Vagina (tissue), 2 donors: ENCODE results near the gene NUB1. TPM values are rescaled to one million over a fixed set of nuclear protein-coding genes. Genes with fewer than 3 reads are reported as not detected.

Experiments
- DNase-seq, 2 donors: peaks; one replicate each; pipeline ENCODE4 v3.0.0-alpha.2; 2017; ENCODE audit errors: extremely low spot score in 2 of 2
- H3K27ac ChIP-seq: fragments of 200-600 bp; sonication (generic); one replicate; pipeline ENCODE4 v1.5.1; 2019
- H3K27me3 ChIP-seq: fragments of 200-600 bp; sonication (generic); one replicate; pipeline ENCODE4 v1.5.1; 2019
- H3K36me3 ChIP-seq, 2 donors: fragments of 200-600 bp; sonication (generic); one replicate each; pipeline ENCODE4 v1.5.1; 2017 to 2019
- H3K4me1 ChIP-seq: fragments of 200-600 bp; sonication (generic); one replicate; pipeline ENCODE4 v1.5.1; 2019
- H3K4me3 ChIP-seq, 2 donors: fragments of 200-600 bp; sonication (generic); 1 replicate in 1 of 2; 2 replicates in 1 of 2; pipeline ENCODE4 v1.5.1; 2016 to 2019
- H3K9me3 ChIP-seq: fragments of 200-600 bp; sonication (generic); one replicate; pipeline ENCODE4 v1.5.1; 2019
- CTCF ChIP-seq, 3 experiments: fragments of 450-650 bp in 2 of 3; fragments of 200-600 bp in 1 of 3; sonication (generic) in 1 of 3; IDR thresholded peaks; one replicate each; pipeline ENCODE4 v1.5.1; 2017 to 2019; ENCODE audit warnings: antibody characterized with exemption in 3 of 3, mild to moderate bottlenecking in 2 of 3, moderate library complexity in 2 of 3
- POLR2A ChIP-seq, 2 donors: fragments of 450-650 bp; IDR thresholded peaks; one replicate each; pipeline ENCODE4 v1.6.1; 2017; ENCODE audit warnings: antibody characterized with exemption in 2 of 2, mild to moderate bottlenecking in 2 of 2, moderate library complexity in 2 of 2
- POLR2AphosphoS5 ChIP-seq, 2 donors: sonication (generic); formaldehyde crosslinking; IDR thresholded peaks; one replicate each; pipeline ENCODE4 v1.9.0; 2017; ENCODE audit warnings: antibody characterized with exemption in 2 of 2, mild to moderate bottlenecking in 2 of 2, low read depth in 1 of 2; ENCODE audit not compliant: insufficient read depth in 1 of 2
- intact Hi-C: fragments of 100-400 bp; cut with DNase I; formaldehyde crosslinking; loops from one replicate; pipeline ENCODE4 v1.15.1; 2023
- total RNA-seq: library from RNA; depleted of rRNA; stranded (reverse); fragments of >200 nt; gene quantifications from one replicate; pipeline ENCODE4 v1.2.3, GENCODE V29; 2016

Gene NUB1
- total RNA-seq, 1 donor from 2014 or later = 46.2 TPM

- Histone ChIP-seq H3K27ac (no peak overlapping the region), H3K4me3 (no peak overlapping the region), H3K27me3 (no peaks in the 10 kb centered on the region), H3K9me3 (no peaks in the 10 kb centered on the region), H3K4me1 (peaks cover 17% of the 10 kb centered on the region), H3K36me3 (no peaks in the 10 kb centered on the region)
- intact Hi-C loops = no loop called here
- no peak for TF ChIP-seq POLR2A (IDR thresholded peaks at IDR 0.05)
- no peak for TF ChIP-seq CTCF (IDR thresholded peaks at IDR 0.05)
- TF ChIP-seq POLR2AphosphoS5 (IDR thresholded peaks at IDR 0.05; ENCODE audit: insufficient read depth in 1 of 2, low read depth in 1 of 2) = no peak
- no peak for DNase-seq
Measured at GRCh38 chr7:151337346-151337745, 4.3 kb upstream of the NUB1 start.

GRCh38 chr7:151338809-151339208 lies 2.8 kb upstream of the NUB1 start:
- no peak for TF ChIP-seq CTCF (IDR thresholded peaks at IDR 0.05)
- intact Hi-C loops = no loop called here
- H3K36me3 ChIP-seq = no peaks in the 10 kb centered on the region
- no peak for DNase-seq
- no peaks in the 10 kb centered on the region for H3K9me3 ChIP-seq
- no peak overlapping the region for H3K4me3 ChIP-seq
- peaks cover 30% of the 10 kb centered on the region for H3K4me1 ChIP-seq
- H3K27me3 ChIP-seq = no peaks in the 10 kb centered on the region
- H3K27ac ChIP-seq = no peak overlapping the region

DNA sequence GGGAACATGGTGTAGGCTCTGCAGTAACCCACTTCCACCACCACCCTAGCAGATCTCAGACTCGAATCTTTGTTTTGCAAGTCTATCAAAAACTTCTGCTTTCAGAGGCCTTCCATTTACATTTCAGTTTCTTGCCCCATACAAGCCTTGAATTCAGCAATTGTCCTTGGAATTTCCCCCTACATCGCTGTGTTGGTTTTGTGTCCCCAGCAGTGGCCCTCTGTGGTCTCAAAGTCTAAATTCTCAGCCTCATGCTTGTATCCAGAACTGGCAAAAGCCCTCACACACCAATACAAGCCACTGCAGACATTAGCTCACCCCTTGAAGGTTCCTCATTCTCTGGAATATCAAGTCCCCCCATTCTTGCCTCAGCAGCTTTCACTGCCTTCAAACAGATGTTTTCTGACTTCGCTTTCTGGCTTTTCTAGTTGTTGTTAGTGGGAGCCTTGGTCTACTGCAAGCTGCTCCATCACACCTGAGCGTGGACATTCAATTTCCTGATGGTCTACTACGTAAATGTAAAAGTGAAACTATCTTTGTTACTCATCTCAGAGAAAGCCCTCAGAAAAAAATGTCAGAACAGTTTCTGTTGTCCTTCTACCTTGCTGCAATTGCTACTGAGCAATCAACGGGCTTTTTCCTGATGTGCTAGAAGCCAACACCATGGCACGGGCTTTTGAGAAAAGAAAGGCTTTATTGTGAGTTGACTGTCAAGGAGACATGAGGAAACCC lies 1.8 kb upstream of the NUB1 start:
- TF ChIP-seq POLR2AphosphoS5 (IDR thresholded peaks at IDR 0.05; ENCODE audit: insufficient read depth in 1 of 2, low read depth in 1 of 2) = no peak
- no peak for TF ChIP-seq CTCF (IDR thresholded peaks at IDR 0.05)
- TF ChIP-seq POLR2A (IDR thresholded peaks at IDR 0.05) = no peak
- Histone ChIP-seq H3K27me3 (no peaks in the 10 kb centered on the region), H3K36me3 (no peaks in the 10 kb centered on the region), H3K27ac (no peak overlapping the region), H3K9me3 (no peaks in the 10 kb centered on the region), H3K4me1 (peaks cover 30% of the 10 kb centered on the region), H3K4me3 (no peak overlapping the region)
- intact Hi-C loops = no loop called here
- no peak for DNase-seq

- H3K27ac ChIP-seq = peak overlapping the region; percentile 85
- peaks cover 0 to 8% of the 10 kb centered on the region in 2 donors for H3K36me3 ChIP-seq
- peaks cover 30% of the 10 kb centered on the region for H3K4me1 ChIP-seq
- peak overlapping the region; percentile 82 to 84 for H3K4me3 ChIP-seq
- intact Hi-C loops = no loop called here
- H3K27me3 ChIP-seq = no peaks in the 10 kb centered on the region
- H3K9me3 ChIP-seq = no peaks in the 10 kb centered on the region
- TF ChIP-seq POLR2AphosphoS5 (IDR thresholded peaks at IDR 0.05; ENCODE audit: insufficient read depth in 1 of 2, low read depth in 1 of 2) = no peak
- TF ChIP-seq POLR2A (IDR thresholded peaks at IDR 0.05) = no peak
- TF ChIP-seq CTCF (IDR thresholded peaks at IDR 0.05) = no peak
- DNase-seq = peak in 1 of 2 donors; percentile 52
Measured at GRCh38 chr7:151340794-151341356, 737 bp upstream of the NUB1 start.

DNA sequence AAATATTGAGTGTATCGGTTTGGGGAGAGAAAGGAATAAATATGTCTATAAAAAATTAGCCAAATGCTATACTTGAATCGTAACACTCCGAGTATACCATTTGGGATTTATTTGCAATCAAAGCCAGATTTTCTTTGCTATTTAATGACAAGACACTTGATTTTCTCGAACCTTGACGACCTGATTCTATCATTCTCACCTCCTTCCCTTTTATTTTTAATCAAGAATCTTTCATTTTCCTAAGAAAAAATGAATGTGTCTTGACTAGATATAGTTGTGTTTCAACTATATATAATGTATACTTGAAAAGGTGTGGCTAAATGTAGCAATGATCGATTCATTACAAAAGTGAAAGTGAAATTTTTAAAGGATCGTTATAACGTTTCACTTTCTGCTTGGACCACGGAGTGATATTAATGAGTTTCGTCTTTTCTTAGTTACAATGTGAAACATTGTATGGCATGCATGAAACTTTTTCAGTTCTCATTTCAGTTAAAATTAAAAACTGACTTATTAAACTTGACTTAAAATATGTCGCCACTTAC lies 562 bp downstream of the NUB1 start:
- intact Hi-C loops = no loop called here
- TF ChIP-seq POLR2A (IDR thresholded peaks at IDR 0.05) (no peak), POLR2AphosphoS5 (IDR thresholded peaks at IDR 0.05; ENCODE audit: insufficient read depth in 1 of 2, low read depth in 1 of 2) (no peak), CTCF (IDR thresholded peaks at IDR 0.05) (no peak)
- peaks cover 30% of the 10 kb centered on the region for H3K4me1 ChIP-seq
- peak overlapping the region; percentile 82 to 84 for H3K4me3 ChIP-seq
- no peak for DNase-seq
- H3K36me3 ChIP-seq = peaks cover 0 to 21% of the 10 kb centered on the region in 2 donors
- H3K27me3 ChIP-seq = no peaks in the 10 kb centered on the region
- H3K27ac ChIP-seq = peak overlapping the region; percentile 85
- H3K9me3 ChIP-seq = no peaks in the 10 kb centered on the region
